ENCODE data around the gene GRB10.
"Not testable (repeated sequence)": the region's sequence is repeated elsewhere in the genome, so short reads cannot be mapped to it uniquely, and the experiment has no call there.

DNA sequence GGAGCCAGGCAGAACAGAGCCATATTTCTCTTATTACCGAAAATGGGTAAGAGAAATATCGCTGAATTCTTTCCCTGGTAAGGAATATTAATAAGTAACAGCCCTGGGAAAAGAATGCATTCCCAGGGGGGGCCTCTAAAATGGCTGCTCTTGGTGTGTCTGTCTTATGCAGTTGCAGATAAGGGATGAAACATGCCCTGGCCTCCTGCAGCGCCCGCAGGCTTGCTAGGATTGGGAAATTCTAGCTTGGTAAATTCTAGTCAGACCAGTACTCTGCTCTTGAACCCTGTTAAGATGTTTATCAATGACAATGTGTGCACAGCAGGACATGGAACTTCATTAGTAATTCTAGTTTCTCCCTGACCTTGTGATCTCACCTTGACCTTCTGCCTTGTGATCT is 199.4 kb downstream of the GRB10 start:
- TF ChIP-seq, protein P1, sequence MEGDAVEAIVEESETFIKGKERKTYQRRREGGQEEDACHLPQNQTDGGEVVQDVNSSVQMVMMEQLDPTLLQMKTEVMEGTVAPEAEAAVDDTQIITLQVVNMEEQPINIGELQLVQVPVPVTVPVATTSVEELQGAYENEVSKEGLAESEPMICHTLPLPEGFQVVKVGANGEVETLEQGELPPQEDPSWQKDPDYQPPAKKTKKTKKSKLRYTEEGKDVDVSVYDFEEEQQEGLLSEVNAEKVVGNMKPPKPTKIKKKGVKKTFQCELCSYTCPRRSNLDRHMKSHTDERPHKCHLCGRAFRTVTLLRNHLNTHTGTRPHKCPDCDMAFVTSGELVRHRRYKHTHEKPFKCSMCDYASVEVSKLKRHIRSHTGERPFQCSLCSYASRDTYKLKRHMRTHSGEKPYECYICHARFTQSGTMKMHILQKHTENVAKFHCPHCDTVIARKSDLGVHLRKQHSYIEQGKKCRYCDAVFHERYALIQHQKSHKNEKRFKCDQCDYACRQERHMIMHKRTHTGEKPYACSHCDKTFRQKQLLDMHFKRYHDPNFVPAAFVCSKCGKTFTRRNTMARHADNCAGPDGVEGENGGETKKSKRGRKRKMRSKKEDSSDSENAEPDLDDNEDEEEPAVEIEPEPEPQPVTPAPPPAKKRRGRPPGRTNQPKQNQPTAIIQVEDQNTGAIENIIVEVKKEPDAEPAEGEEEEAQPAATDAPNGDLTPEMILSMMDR (IDR thresholded peaks at IDR 0.05) = not testable (repeated sequence)
- not testable (repeated sequence) for TF ChIP-seq POLR2A (IDR thresholded peaks at IDR 0.05)
